ENCODE data around the gene BBS9. TPM values are rescaled to one million over a fixed set of nuclear protein-coding genes. Genes with fewer than 3 reads are reported as not detected.

Gene BBS9
- total RNA-seq, 1 experiment from 2014 or later: 5.1 TPM

GRCh38 chr7:33388332-33388731 lies 259.0 kb downstream of the BBS9 start:
- no peaks in the 10 kb centered on the region for H3K36me3 Mint-ChIP-seq (ENCODE audit: insufficient read depth, unreplicated experiment)
- no peak for DNase-seq (ENCODE audit: unreplicated experiment)
- intact Hi-C loops (cut with micrococcal nuclease): no loop called here
- no peaks in the 10 kb centered on the region for H3K9me3 Mint-ChIP-seq (ENCODE audit: unreplicated experiment)
- no peaks in the 10 kb centered on the region for H3K4me1 Mint-ChIP-seq (ENCODE audit: insufficient read depth, unreplicated experiment)
- H3K27me3 Mint-ChIP-seq (ENCODE audit: insufficient read depth, unreplicated experiment): no peaks in the 10 kb centered on the region
- POLR2A ChIA-PET: no interaction called here
- CTCF ChIA-PET: interaction anchor here (0.7 to 1.0 kb wide), 2 partner anchors 115 to 131 kb away, joined by 3 to 4 read pairs; no protein-coding TSS in a partner anchor
- H3K4me3 Mint-ChIP-seq (ENCODE audit: unreplicated experiment): no peak overlapping the region
- TF ChIP-seq, protein P1, sequence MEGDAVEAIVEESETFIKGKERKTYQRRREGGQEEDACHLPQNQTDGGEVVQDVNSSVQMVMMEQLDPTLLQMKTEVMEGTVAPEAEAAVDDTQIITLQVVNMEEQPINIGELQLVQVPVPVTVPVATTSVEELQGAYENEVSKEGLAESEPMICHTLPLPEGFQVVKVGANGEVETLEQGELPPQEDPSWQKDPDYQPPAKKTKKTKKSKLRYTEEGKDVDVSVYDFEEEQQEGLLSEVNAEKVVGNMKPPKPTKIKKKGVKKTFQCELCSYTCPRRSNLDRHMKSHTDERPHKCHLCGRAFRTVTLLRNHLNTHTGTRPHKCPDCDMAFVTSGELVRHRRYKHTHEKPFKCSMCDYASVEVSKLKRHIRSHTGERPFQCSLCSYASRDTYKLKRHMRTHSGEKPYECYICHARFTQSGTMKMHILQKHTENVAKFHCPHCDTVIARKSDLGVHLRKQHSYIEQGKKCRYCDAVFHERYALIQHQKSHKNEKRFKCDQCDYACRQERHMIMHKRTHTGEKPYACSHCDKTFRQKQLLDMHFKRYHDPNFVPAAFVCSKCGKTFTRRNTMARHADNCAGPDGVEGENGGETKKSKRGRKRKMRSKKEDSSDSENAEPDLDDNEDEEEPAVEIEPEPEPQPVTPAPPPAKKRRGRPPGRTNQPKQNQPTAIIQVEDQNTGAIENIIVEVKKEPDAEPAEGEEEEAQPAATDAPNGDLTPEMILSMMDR (IDR thresholded peaks at IDR 0.05; ENCODE audit: unreplicated experiment): no peak
- no TSS peak for BruUV-seq (replicated peaks)
- H3K27ac Mint-ChIP-seq (ENCODE audit: low read depth, unreplicated experiment): no peak overlapping the region

DNA sequence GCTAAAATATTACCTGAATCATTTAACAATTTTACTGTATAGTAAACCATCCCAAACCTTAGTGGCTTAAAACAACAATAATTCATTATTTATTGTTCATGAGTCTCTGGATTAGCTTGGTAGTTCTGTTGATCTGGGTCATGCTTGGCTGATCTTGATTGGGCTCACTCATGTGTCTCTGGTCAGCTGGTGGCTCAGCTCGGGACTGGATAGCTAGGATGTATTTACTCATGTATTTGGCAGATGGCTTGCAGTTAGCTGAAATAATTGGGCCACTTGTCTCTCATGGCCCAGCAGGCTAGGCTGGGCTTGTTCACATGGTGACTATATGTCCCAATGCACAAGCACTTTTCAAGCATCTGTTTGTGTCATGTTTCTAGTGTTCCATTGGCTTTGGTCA lies 262.8 kb downstream of the BBS9 start:
- TF ChIP-seq, protein P1 (IDR thresholded peaks at IDR 0.05; ENCODE audit: unreplicated experiment): no peak
- no peak overlapping the region for H3K27ac Mint-ChIP-seq (ENCODE audit: low read depth, unreplicated experiment)
- POLR2A ChIA-PET: no interaction called here
- peaks cover 5% of the 10 kb centered on the region for H3K36me3 Mint-ChIP-seq (ENCODE audit: insufficient read depth, unreplicated experiment)
- DNase-seq (ENCODE audit: unreplicated experiment): no peak
- CTCF ChIA-PET: no interaction called here
- H3K4me3 Mint-ChIP-seq (ENCODE audit: unreplicated experiment): no peak overlapping the region
- H3K27me3 Mint-ChIP-seq (ENCODE audit: insufficient read depth, unreplicated experiment): no peaks in the 10 kb centered on the region
- intact Hi-C loops (cut with micrococcal nuclease): no loop called here
- H3K9me3 Mint-ChIP-seq (ENCODE audit: unreplicated experiment): no peaks in the 10 kb centered on the region
- H3K4me1 Mint-ChIP-seq (ENCODE audit: insufficient read depth, unreplicated experiment): no peaks in the 10 kb centered on the region
- BruUV-seq (replicated peaks): no TSS peak

- H3K27me3 Mint-ChIP-seq (ENCODE audit: insufficient read depth, unreplicated experiment): no peaks in the 10 kb centered on the region
- H3K4me3 Mint-ChIP-seq (ENCODE audit: unreplicated experiment): no peak overlapping the region
- intact Hi-C loops (cut with micrococcal nuclease): no loop called here
- POLR2A ChIA-PET: interaction anchor here (0.7 kb wide), 1 partner anchor 146 kb away, joined by 4 read pairs; no protein-coding TSS in a partner anchor
- CTCF ChIA-PET: interaction anchor here (0.6 to 1.1 kb wide), 2 partner anchors 10 to 15 kb away, joined by 3 to 6 read pairs; no protein-coding TSS in a partner anchor
- BruUV-seq (replicated peaks): no TSS peak
- peaks cover 5% of the 10 kb centered on the region for H3K36me3 Mint-ChIP-seq (ENCODE audit: insufficient read depth, unreplicated experiment)
- H3K9me3 Mint-ChIP-seq (ENCODE audit: unreplicated experiment): no peaks in the 10 kb centered on the region
- H3K4me1 Mint-ChIP-seq (ENCODE audit: insufficient read depth, unreplicated experiment): no peaks in the 10 kb centered on the region
- TF ChIP-seq, protein P1 (IDR thresholded peaks at IDR 0.05; ENCODE audit: unreplicated experiment): no peak
- no peak overlapping the region for H3K27ac Mint-ChIP-seq (ENCODE audit: low read depth, unreplicated experiment)
- no peak for DNase-seq (ENCODE audit: unreplicated experiment)
These were observed 264.4 kb downstream of the BBS9 start for GRCh38 chr7:33393770-33394169.

DNA sequence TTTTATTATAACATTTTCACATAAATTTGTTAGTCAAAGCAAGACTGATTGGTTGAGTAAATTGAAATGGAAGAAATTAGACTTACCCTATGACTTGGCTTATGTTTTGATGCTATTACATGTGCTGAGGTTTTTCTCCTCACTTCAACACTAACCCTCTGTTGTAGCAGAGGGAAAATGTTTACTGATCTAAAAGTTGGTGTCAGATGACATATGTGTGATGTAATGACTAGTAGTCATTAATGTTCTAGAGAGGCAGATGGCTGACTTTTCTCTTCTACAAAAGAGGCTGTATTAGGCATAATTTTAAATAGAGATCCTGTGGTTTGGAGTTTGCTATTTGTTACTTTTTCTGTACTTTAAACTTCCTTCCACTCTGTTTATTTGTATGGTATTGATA lies 266.0 kb downstream of the BBS9 start:
- TF ChIP-seq, protein P1 (IDR thresholded peaks at IDR 0.05; ENCODE audit: unreplicated experiment): no peak
- H3K27ac Mint-ChIP-seq (ENCODE audit: low read depth, unreplicated experiment): no peak overlapping the region
- ChIA-PET POLR2A (interaction anchor here (0.6 to 1.0 kb wide), 2 partner anchors 12 to 72 kb away, joined by 3 read pairs; no protein-coding TSS in a partner anchor), CTCF (no interaction called here)
- intact Hi-C loops (cut with micrococcal nuclease): no loop called here
- BruUV-seq (replicated peaks): no TSS peak
- no peak overlapping the region for H3K4me3 Mint-ChIP-seq (ENCODE audit: unreplicated experiment)
- H3K36me3 Mint-ChIP-seq (ENCODE audit: insufficient read depth, unreplicated experiment): peaks cover 5% of the 10 kb centered on the region
- no peaks in the 10 kb centered on the region for H3K4me1 Mint-ChIP-seq (ENCODE audit: insufficient read depth, unreplicated experiment)
- DNase-seq (ENCODE audit: unreplicated experiment): no peak
- no peaks in the 10 kb centered on the region for H3K9me3 Mint-ChIP-seq (ENCODE audit: unreplicated experiment)
- H3K27me3 Mint-ChIP-seq (ENCODE audit: insufficient read depth, unreplicated experiment): no peaks in the 10 kb centered on the region

Measured in MCF 10A (cell line).